ENCODE results near the gene VOPP1.

The VOPP1 gene

DNA sequence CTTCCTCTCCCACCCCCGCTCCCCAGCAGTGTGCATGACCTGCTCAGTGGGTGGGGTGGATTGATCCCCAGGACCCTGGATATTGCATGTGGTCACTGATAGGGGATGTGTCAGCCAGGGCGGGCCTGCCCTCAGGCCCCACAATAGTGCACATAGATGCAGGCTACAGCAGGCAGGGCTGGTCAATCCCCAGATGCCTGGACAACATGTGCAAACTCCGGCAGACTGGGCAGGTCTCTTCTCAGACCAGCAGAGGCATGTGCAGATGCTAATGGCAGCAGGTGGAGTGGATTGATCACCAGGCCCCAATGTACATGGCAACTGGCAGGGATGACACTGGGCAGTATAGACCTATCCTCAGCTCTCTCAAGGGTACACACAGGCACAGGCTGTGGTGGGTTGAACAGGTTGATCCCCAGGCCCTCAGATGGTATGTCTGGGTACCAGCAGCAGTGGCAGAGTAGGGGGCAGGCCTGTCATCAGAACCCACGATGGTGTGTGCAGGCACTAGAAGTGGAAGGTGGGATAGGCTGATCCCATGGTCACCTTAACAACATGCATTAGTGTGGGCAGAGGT, 108.5 kb downstream of the VOPP1 start:
- TF ChIP-seq, protein P1, sequence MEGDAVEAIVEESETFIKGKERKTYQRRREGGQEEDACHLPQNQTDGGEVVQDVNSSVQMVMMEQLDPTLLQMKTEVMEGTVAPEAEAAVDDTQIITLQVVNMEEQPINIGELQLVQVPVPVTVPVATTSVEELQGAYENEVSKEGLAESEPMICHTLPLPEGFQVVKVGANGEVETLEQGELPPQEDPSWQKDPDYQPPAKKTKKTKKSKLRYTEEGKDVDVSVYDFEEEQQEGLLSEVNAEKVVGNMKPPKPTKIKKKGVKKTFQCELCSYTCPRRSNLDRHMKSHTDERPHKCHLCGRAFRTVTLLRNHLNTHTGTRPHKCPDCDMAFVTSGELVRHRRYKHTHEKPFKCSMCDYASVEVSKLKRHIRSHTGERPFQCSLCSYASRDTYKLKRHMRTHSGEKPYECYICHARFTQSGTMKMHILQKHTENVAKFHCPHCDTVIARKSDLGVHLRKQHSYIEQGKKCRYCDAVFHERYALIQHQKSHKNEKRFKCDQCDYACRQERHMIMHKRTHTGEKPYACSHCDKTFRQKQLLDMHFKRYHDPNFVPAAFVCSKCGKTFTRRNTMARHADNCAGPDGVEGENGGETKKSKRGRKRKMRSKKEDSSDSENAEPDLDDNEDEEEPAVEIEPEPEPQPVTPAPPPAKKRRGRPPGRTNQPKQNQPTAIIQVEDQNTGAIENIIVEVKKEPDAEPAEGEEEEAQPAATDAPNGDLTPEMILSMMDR (IDR thresholded peaks at IDR 0.05; ENCODE audit: extremely low read depth, insufficient read depth, missing control alignments): no peak
- no peak for DNase-seq (ENCODE audit: low spot score)
- in situ Hi-C loops (cut with MboI; ENCODE audit: low pct_unique_long_range_greater_than_20kb, low sequenced_read_pairs, unreplicated experiment): no loop called here

DNA sequence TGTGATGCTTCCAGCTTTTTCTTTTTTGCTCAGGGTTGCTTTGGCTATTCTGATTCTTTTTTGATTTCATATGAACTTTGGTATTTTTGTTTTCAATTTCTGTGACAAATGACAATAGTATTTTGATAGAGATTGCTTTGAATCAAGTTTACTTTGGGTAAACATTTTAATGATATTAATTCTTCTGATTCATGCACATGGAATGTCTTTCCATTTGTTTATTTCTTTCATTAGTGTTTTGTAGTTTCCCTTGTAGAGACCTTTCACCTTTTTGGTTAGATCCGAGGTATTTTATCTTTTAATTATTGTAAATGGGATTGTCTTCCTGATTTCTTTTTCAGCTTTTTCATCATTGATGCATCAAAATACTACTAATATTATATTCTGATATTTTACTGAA, 114.0 kb downstream of the VOPP1 start:
- in situ Hi-C loops (cut with MboI; ENCODE audit: low pct_unique_long_range_greater_than_20kb, low sequenced_read_pairs, unreplicated experiment): no loop called here
- no peak for DNase-seq (ENCODE audit: low spot score)

DNA sequence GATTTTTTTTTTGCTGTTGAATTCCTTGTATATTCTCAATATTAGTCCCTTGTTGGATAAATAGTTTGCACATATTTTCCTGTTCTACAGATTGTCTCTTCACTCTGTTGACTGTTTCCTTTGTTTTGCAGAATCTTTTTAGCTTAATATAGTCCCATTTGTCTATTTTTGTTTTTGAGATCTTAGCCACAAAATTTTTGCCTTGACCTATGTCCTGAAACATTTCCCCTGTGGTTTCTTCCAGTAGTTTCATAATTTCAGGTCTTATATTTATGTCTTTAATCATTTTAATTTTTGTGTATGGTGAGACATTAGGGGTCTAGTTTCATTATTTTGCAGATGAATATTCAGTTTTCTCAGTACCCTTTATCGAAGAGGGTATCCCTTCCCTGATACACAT, 114.5 kb downstream of the VOPP1 start:
- in situ Hi-C loops (cut with MboI; ENCODE audit: low pct_unique_long_range_greater_than_20kb, low sequenced_read_pairs, unreplicated experiment): no loop called here
- TF ChIP-seq, protein P1 (IDR thresholded peaks at IDR 0.05; ENCODE audit: extremely low read depth, insufficient read depth, missing control alignments): no peak
- DNase-seq (ENCODE audit: low spot score): no peak

More for the DNA sequence above, 114.0 kb downstream of the VOPP1 start:
- TF ChIP-seq, protein P1 (IDR thresholded peaks at IDR 0.05; ENCODE audit: extremely low read depth, insufficient read depth, missing control alignments): no peak

DNA sequence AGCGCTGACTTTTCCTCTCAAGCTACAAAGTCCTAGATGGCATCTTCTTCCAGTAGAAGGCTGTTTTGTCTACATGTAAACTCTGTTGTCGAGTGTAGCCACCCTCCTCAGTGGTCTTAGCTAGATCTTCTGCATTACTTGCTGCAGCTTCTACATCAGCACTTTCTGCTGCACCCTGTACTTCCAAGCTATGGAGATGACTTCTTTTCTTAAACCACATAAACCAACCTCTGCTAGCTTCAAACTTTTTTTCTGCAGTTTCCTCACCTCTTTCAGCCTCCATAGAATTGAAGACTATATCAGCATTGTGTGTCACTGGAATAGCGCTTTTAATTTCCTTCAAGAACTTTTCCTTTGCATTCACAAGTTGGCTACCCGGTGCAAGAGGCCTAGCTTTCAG, 119.3 kb downstream of the VOPP1 start:
- in situ Hi-C loops (cut with MboI; ENCODE audit: low pct_unique_long_range_greater_than_20kb, low sequenced_read_pairs, unreplicated experiment): no loop called here
- DNase-seq (ENCODE audit: low spot score): no peak
- TF ChIP-seq, protein P1 (IDR thresholded peaks at IDR 0.05; ENCODE audit: extremely low read depth, insufficient read depth, missing control alignments): no peak

DNA sequence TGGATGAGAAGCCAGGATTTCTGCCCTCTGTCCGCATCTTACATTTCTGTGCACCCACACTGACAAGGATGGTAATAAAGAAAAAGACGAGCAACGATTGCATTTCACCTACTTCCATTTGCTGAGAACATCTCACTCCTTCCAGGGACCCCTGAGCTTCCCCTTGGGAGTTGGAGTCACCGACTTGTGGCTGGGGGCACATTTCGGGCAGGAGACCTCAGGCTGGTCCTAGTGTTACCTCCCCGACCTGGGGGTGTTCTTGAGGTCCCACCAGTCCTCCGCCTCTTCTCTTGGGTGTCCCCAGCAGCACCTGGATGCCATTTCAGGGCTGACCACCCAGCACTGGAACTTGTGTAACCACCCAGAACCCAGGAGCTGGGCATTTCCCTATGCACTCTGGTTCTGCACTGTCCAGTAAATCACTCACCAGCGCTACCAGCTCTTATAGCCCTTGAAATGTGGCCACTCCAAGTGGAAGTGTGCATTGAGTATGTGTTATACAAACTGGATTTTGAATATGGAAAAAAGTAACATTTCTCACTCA, 122.2 kb downstream of the VOPP1 start:
- in situ Hi-C loops (cut with MboI; ENCODE audit: low pct_unique_long_range_greater_than_20kb, low sequenced_read_pairs, unreplicated experiment): no loop called here
- no peak for DNase-seq (ENCODE audit: low spot score)
- TF ChIP-seq, protein P1 (IDR thresholded peaks at IDR 0.05; ENCODE audit: extremely low read depth, insufficient read depth, missing control alignments): no peak

DNA sequence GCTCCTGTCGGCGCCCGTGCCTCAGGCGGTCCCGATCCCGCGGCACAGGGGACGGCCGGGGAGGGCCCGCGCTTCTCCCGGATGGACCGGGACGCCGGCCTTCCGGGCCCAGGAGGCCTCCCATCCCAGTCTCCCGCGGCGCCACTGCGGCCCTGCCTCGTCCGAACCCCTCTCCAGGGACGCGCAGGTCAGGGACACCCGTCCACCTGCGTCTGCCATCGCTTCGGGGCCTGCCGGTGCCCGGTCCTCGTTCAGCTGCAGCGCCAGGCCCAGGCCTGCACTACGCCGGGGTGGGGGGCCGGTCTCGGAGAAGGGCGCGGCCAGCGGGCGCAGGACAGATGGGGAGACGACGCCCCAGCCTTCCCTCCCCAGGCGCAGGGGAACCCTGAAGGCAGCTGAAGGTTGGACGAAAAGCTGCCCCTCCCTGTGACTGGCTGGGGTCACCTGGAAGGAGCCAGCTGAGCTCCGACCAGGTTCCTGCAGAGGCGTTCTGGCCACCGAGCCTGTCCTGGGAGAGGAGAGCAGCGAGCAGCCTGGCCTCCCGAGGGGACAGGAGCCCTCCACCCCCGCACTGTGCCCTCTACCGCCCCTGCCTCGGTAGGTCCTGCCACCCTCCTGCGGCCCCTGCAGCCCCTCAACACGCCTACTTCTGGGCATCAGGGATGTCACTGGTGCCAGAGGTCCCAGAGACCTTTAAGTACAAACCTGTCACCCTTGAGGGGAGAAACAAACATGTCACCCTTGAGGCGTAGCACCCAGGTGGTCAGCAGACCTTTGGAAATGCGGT, 122.9 kb downstream of the VOPP1 start:
- in situ Hi-C loops (cut with MboI; ENCODE audit: low pct_unique_long_range_greater_than_20kb, low sequenced_read_pairs, unreplicated experiment): no loop called here

More for the DNA sequence above, 122.9 kb downstream of the VOPP1 start:
- no peak for DNase-seq (ENCODE audit: low spot score)
- TF ChIP-seq, protein P1 (IDR thresholded peaks at IDR 0.05; ENCODE audit: extremely low read depth, insufficient read depth, missing control alignments): no peak
